OCI-LY1 (cell line): ENCODE results near the gene TKFC.

Source experiments
- H2AFZ ChIP-seq: fragments of 200-600 bp; sonication (generic), shearing (Covaris generic); 2 replicates; pipeline ENCODE4 v1.6.0; 2014; ENCODE audit warnings: antibody characterized with exemption, mild to moderate bottlenecking, low read length
- H3F3A ChIP-seq: fragments of 200-600 bp; sonication (generic), shearing (Covaris generic); 2 replicates; pipeline ENCODE4 v1.6.0; 2014; ENCODE audit warnings: mild to moderate bottlenecking, antibody characterized with exemption, low read length, moderate library complexity; ENCODE audit not compliant: insufficient read depth
- H3K27ac ChIP-seq: fragments of 200-600 bp; sonication (generic); 2 replicates; pipeline ENCODE4 v1.5.1; 2014; ENCODE audit warnings: low read length, mixed run types, mild to moderate bottlenecking, low read depth; ENCODE audit not compliant: poor library complexity, severe bottlenecking
- H3K27me3 ChIP-seq: fragments of 200-600 bp; sonication (generic); 2 replicates; pipeline ENCODE4 v1.6.0; 2014; ENCODE audit warnings: antibody characterized with exemption, mild to moderate bottlenecking, low read length, moderate library complexity; ENCODE audit not compliant: insufficient read depth
- H3K36me3 ChIP-seq: fragments of 200-600 bp; sonication (generic); 2 replicates; pipeline ENCODE4 v1.6.1; 2014; ENCODE audit warnings: mild to moderate bottlenecking, antibody characterized with exemption, low read length, moderate library complexity, mixed read lengths; ENCODE audit not compliant: insufficient read depth
- H3K4me1 ChIP-seq: fragments of 200-600 bp; sonication (generic); 2 replicates; pipeline ENCODE4 v1.5.1; 2014; ENCODE audit warnings: mild to moderate bottlenecking, low read length, moderate library complexity; ENCODE audit not compliant: insufficient read depth, severe bottlenecking
- H3K4me2 ChIP-seq: fragments of 200-600 bp; sonication (generic), shearing (Covaris generic); 2 replicates; pipeline ENCODE4 v1.6.1; 2014; ENCODE audit warnings: low read length
- H3K4me3 ChIP-seq: fragments of 200-600 bp; sonication (generic); 2 replicates; pipeline ENCODE4 v1.5.1; 2014; ENCODE audit warnings: low read length, low read depth, mild to moderate bottlenecking, mixed read lengths; ENCODE audit not compliant: poor library complexity, severe bottlenecking
- H3K79me2 ChIP-seq: fragments of 200-600 bp; shearing (Covaris generic); 2 replicates; pipeline ENCODE4 v1.6.1; 2016; ENCODE audit warnings: mixed run types, low read length, mixed read lengths; ENCODE audit not compliant: insufficient read depth
- H3K9ac ChIP-seq: fragments of 200-600 bp; sonication (generic), shearing (Covaris generic); 2 replicates; pipeline ENCODE4 v1.6.1; 2014; ENCODE audit warnings: mild to moderate bottlenecking, low read length, mixed read lengths
- H3K9me2 ChIP-seq: fragments of 200-600 bp; sonication (generic), shearing (Covaris generic); 2 replicates; pipeline ENCODE4 v1.6.1; 2014; ENCODE audit warnings: low read depth, mild to moderate bottlenecking, low read length, mixed read lengths
- H3K9me3 ChIP-seq: fragments of 200-600 bp; shearing (Covaris generic); 2 replicates; pipeline ENCODE4 v1.6.1; 2014; ENCODE audit warnings: low read length, mixed read lengths
- H4K20me1 ChIP-seq: fragments of 200-600 bp; sonication (generic), shearing (Covaris generic); 2 replicates; pipeline ENCODE4 v1.6.0; 2016; ENCODE audit warnings: mild to moderate bottlenecking, low read length; ENCODE audit not compliant: insufficient read depth
- CTCF ChIP-seq: fragments of 200-600 bp; sonication (generic), shearing (Covaris generic); IDR thresholded peaks from 2 replicates; pipeline ENCODE4 v1.5.1; 2017; ENCODE audit warnings: mild to moderate bottlenecking, antibody characterized with exemption, low read length, moderate library complexity, mixed read lengths
- EZH2 ChIP-seq: fragments of 200-600 bp; sonication (generic), shearing (Covaris generic); IDR thresholded peaks from 2 replicates; pipeline ENCODE4 v1.8.0; 2017; ENCODE audit warnings: borderline replicate concordance, mixed run types, mild to moderate bottlenecking, antibody characterized with exemption, low read length, moderate library complexity, mixed read lengths

TKFC gene

GRCh38 chr11:61392981-61393595, 60.1 kb downstream of the TKFC start:
- no peak for TF ChIP-seq EZH2
- peak; percentile 50 for TF ChIP-seq CTCF
- peak overlapping the region; percentile 71 for H3K27ac ChIP-seq
- H3K4me3 ChIP-seq, result peak overlapping the region; percentile 66
- peak overlapping the region; percentile 94 for H3K4me2 ChIP-seq
- no peaks in the 10 kb centered on the region for H3K9me2 ChIP-seq
- H3K4me1 ChIP-seq, result peaks cover 21% of the 10 kb centered on the region
- H3K79me2 ChIP-seq, result no peaks in the 10 kb centered on the region
- no peaks in the 10 kb centered on the region for H3K27me3 ChIP-seq
- peak overlapping the region; percentile 67 for H3K9ac ChIP-seq
- peak overlapping the region; percentile 94; the same call in 1 of the 2 replicates for H2AFZ ChIP-seq
- no peaks in the 10 kb centered on the region for H3K9me3 ChIP-seq
- H3K36me3 ChIP-seq, result peaks cover 6% of the 10 kb centered on the region; the same call in 1 of the 2 replicates
- H3F3A ChIP-seq, result no peaks in the 10 kb centered on the region
- no peaks in the 10 kb centered on the region for H4K20me1 ChIP-seq
